Measurements from ENCODE around the gene HERC4.
"Not testable (repeated sequence)": the region's sequence is repeated elsewhere in the genome, so short reads cannot be mapped to it uniquely, and the experiment has no call there.

HERC4 gene

DNA sequence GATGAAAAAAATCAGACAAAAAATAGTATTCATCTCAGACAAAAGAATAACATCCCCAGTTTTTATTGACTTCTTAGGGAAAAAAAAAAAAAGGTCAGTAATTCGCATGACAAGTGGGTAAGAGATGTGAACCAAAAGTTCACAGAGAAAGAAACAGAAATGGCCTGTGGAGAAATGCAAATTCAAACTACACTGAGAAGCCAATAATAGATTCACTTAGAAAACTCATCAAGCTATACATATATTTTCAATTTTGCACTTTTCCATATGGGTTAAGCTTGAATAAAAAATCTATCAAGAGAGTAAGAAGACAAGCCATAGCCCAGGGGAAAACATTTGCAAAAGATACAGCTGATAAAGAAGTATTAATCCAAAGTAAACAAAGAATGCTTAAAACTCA, 28.0 kb downstream of the HERC4 start:
- no peak overlapping the region for H3K4me3 ChIP-seq (ENCODE audit: low read length)
- no peaks in the 10 kb centered on the region for H3K27me3 ChIP-seq (ENCODE audit: insufficient read depth, low read length)
- H3K36me3 ChIP-seq (ENCODE audit: insufficient read depth, low read length), result peaks cover 20% of the 10 kb centered on the region
- no peaks in the 10 kb centered on the region; the same call in 1 of the 2 replicates for H3K4me1 ChIP-seq (ENCODE audit: insufficient read depth, low read length)
- no peaks in the 10 kb centered on the region for H3K9me3 ChIP-seq (ENCODE audit: insufficient read depth, low read depth, low read length)
- no peak overlapping the region for H3K9ac ChIP-seq (ENCODE audit: low read depth, low read length)
- WGBS, result 100% methylated on average over 1 of the region's 1 CpG
- H3K27ac ChIP-seq (ENCODE audit: low read depth, low read length), result no peak overlapping the region

DNA sequence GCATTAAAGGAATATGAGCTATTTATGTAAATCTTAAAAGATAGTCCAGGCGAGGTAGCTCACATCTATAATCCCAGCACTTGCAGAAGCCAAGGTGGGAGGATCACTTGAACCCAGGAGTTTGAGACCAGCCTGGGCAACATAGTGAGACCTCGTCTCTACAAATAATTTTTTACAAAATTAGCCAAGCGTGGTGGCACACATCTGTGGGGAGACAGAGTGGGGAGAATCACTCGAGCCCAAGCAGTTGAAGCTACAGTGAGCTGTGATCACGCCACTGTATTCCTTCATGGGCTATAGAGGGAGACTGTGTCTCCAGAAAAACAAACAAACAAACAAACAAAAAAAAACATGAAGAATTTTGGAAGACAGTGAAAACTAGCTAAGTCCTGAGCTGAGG, 28.4 kb downstream of the HERC4 start:
- H3K36me3 ChIP-seq (ENCODE audit: insufficient read depth, low read length), result peaks cover 20% of the 10 kb centered on the region
- H3K9ac ChIP-seq (ENCODE audit: low read depth, low read length), result no peak overlapping the region
- 91% methylated on average over 5 of the region's 5 CpGs for WGBS

DNA sequence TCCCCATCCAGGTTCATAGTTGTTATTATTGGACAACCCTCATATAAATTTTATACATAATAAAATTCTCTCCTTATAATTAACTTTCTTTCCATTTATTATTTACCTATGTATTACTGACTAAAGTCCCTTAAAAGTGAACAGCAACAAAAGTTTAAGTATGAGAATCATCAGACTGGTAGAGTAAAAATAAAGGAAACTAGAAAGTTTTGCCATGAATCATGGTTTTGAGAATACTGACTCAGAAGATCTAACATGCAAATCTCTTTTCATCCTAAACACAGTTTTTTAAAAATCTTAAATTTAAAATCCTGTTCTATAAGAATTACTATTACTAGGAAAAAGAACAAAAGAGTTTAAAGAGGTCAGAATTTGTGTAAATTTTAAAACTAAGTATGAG, 32.1 kb downstream of the HERC4 start:
- Histone ChIP-seq H3K27me3 (ENCODE audit: insufficient read depth, low read length) (no peaks in the 10 kb centered on the region), H3K27ac (ENCODE audit: low read depth, low read length) (no peak overlapping the region), H3K4me3 (ENCODE audit: low read length) (no peak overlapping the region), H3K36me3 (ENCODE audit: insufficient read depth, low read length) (peaks cover 37% of the 10 kb centered on the region), H3K9ac (ENCODE audit: low read depth, low read length) (no peak overlapping the region), H3K9me3 (ENCODE audit: insufficient read depth, low read depth, low read length) (no peaks in the 10 kb centered on the region), H3K4me1 (ENCODE audit: insufficient read depth, low read length) (no peaks in the 10 kb centered on the region)

More for the DNA sequence above, 28.4 kb downstream of the HERC4 start:
- no peaks in the 10 kb centered on the region; the same call in 1 of the 2 replicates for H3K4me1 ChIP-seq (ENCODE audit: insufficient read depth, low read length)
- H3K27ac ChIP-seq (ENCODE audit: low read depth, low read length), result no peak overlapping the region
- no peak overlapping the region for H3K4me3 ChIP-seq (ENCODE audit: low read length)
- H3K9me3 ChIP-seq (ENCODE audit: insufficient read depth, low read depth, low read length), result no peaks in the 10 kb centered on the region
- no peaks in the 10 kb centered on the region for H3K27me3 ChIP-seq (ENCODE audit: insufficient read depth, low read length)

DNA sequence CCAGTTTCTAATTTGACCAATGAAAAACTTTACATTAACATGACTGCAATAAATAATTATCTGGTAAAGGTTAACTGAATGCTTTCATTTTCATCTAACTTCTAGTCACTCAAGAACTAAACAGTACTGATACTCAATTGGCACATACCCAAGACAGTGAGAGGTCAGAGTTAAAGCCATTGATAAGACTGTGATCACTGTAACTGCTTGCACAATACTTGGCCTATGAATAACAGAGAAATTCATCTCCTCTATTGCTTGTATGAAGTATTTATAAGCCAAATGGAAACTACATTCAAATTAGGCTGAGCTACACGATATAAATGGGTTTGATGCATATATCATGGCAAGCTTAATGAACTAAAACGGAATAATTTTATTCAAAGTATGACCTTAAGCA, 43.0 kb downstream of the HERC4 start:
- Histone ChIP-seq H3K4me3 (ENCODE audit: low read length) (no peak overlapping the region), H3K9me3 (ENCODE audit: insufficient read depth, low read depth, low read length) (no peaks in the 10 kb centered on the region), H3K36me3 (ENCODE audit: insufficient read depth, low read length) (peaks cover 71% of the 10 kb centered on the region), H3K27ac (ENCODE audit: low read depth, low read length) (no peak overlapping the region), H3K27me3 (ENCODE audit: insufficient read depth, low read length) (no peaks in the 10 kb centered on the region), H3K9ac (ENCODE audit: low read depth, low read length) (no peak overlapping the region), H3K4me1 (ENCODE audit: insufficient read depth, low read length) (no peaks in the 10 kb centered on the region)
- WGBS, result 100% methylated on average over 1 of the region's 2 CpGs

DNA sequence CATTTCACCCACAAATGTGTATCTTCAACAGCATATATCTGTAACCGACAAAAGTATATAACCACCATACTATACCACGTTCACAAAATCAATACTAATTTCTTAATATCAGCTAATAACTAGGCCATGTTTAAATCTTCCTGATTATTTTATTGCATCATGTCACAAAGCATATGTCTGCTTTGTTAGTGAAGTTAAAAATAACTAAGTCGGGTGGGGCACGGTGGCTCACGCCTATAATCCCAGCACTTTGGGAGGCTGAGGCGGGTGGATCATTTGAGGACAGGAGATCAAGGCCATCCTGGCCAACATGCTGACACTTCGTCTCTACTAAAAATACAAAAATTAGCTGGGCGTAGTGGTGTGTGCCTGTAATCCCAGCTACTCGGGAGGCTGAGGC, 47.7 kb downstream of the HERC4 start:
- H3K4me1 ChIP-seq (ENCODE audit: insufficient read depth, low read length), result no peaks in the 10 kb centered on the region
- H3K4me3 ChIP-seq (ENCODE audit: low read length), result no peak overlapping the region
- peaks cover 80% of the 10 kb centered on the region for H3K36me3 ChIP-seq (ENCODE audit: insufficient read depth, low read length)
- no peak overlapping the region for H3K27ac ChIP-seq (ENCODE audit: low read depth, low read length)
- no peaks in the 10 kb centered on the region for H3K9me3 ChIP-seq (ENCODE audit: insufficient read depth, low read depth, low read length)
- no peaks in the 10 kb centered on the region for H3K27me3 ChIP-seq (ENCODE audit: insufficient read depth, low read length)
- 96% methylated on average over 9 of the region's 9 CpGs for WGBS
- H3K9ac ChIP-seq (ENCODE audit: low read depth, low read length), result no peak overlapping the region

DNA sequence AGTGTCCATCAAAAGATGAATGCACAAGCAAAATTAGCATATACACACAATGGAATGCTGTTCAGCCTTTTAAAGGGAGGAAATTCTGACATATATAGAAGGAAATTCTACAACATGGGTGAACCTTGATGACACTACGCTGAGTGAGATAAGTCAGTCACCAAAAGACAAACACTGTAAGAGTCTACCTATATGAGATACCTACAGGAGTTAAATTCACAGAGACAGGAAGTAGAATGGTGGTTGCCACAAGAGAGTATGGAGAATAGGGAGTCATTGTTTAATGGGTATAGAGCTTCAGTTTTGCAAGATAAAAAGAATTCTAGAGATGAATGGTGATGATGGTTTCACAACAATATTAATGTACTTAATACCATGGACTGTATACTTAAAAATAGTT, 51.8 kb downstream of the HERC4 start:
- Histone ChIP-seq H3K9me3 (ENCODE audit: insufficient read depth, low read depth, low read length) (no peaks in the 10 kb centered on the region), H3K9ac (ENCODE audit: low read depth, low read length) (no peak overlapping the region), H3K27me3 (ENCODE audit: insufficient read depth, low read length) (no peaks in the 10 kb centered on the region), H3K4me3 (ENCODE audit: low read length) (no peak overlapping the region), H3K4me1 (ENCODE audit: insufficient read depth, low read length) (no peaks in the 10 kb centered on the region), H3K27ac (ENCODE audit: low read depth, low read length) (no peak overlapping the region), H3K36me3 (ENCODE audit: insufficient read depth, low read length) (peaks cover 71% of the 10 kb centered on the region)
- 100% methylated on average over 1 of the region's 1 CpG for WGBS

DNA sequence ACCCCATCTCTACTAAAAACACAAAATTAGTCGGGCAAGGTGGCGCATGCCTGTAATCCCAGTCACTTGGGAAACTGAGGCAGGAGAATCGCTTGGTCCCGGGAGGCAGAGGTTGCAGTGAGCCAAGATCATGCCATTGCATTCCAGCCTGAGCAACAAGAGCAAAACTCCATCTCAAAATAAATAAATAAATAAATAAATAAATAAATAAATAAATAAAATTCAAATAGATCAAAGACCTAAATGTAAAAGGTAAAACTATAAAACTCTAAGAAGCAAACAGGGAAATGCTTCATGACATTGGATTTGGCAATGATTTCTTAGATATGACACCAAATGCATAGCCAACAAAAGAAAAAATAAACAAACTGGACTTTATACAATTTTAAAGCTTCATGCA, 52.8 kb downstream of the HERC4 start:
- not testable (repeated sequence) for H3K9me3 ChIP-seq (ENCODE audit: insufficient read depth, low read depth, low read length); H3K9ac ChIP-seq (ENCODE audit: low read depth, low read length); H3K4me3 ChIP-seq (ENCODE audit: low read length); H3K4me1 ChIP-seq (ENCODE audit: insufficient read depth, low read length); H3K27ac ChIP-seq (ENCODE audit: low read depth, low read length); H3K27me3 ChIP-seq (ENCODE audit: insufficient read depth, low read length)
- 98% methylated on average over 4 of the region's 4 CpGs for WGBS
- peaks cover 63% of the 10 kb centered on the region for H3K36me3 ChIP-seq (ENCODE audit: insufficient read depth, low read length)

DNA sequence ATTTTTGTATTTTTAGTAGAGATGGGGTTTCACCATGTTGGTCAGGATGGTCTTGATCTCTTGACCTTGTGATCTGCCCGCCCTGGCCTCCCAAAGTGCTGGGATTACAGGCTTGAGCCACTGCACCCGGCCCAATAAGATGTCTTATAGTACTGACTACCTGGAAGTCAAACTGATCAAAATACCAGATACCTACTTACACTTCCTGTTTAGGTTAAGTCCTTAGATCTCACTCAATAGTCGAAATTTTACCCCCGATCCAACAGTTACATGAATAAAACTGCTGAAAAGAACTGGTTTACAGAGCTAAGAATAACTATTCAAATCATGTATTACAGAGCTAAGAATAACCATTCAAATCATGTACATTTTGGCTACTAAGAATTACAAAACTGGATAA, 58.6 kb downstream of the HERC4 start:
- H3K9me3 ChIP-seq (ENCODE audit: insufficient read depth, low read depth, low read length); H3K27ac ChIP-seq (ENCODE audit: low read depth, low read length); H3K9ac ChIP-seq (ENCODE audit: low read depth, low read length); H3K27me3 ChIP-seq (ENCODE audit: insufficient read depth, low read length); H3K4me1 ChIP-seq (ENCODE audit: insufficient read depth, low read length); H3K4me3 ChIP-seq (ENCODE audit: low read length): not testable (repeated sequence)
- peaks cover 46% of the 10 kb centered on the region for H3K36me3 ChIP-seq (ENCODE audit: insufficient read depth, low read length)
- WGBS, result 96% methylated on average over 4 of the region's 4 CpGs

DNA sequence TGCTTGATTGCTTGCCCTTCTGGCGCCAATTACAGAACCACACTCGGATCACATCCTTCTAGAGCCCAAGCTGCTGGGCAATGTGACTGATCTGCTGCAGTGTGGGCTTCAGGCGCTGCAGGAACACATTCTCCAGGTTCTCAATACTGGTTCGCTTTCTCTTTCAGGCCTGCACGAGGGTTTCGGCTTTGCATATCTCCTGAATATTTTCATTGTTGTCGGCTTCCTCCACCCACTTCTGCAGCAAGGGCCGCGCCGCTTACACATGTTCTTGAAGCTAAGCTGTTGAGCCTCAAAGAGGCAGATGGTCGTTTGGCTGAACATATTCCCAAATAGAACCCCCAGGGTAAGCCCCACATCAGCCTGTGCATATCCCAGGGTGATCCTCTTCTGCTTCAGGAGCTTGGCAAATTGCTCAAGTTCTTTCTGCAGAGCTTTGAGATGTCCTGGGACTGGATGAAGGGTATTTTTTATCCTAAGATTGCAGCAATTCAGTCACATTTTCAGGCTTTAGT, 64.6 kb downstream of the HERC4 start:
- Histone ChIP-seq H3K9me3 (ENCODE audit: insufficient read depth, low read depth, low read length) (no peaks in the 10 kb centered on the region), H3K4me3 (ENCODE audit: low read length) (no peak overlapping the region), H3K36me3 (ENCODE audit: insufficient read depth, low read length) (peaks cover 46% of the 10 kb centered on the region), H3K4me1 (ENCODE audit: insufficient read depth, low read length) (no peaks in the 10 kb centered on the region), H3K27ac (ENCODE audit: low read depth, low read length) (no peak overlapping the region), H3K9ac (ENCODE audit: low read depth, low read length) (no peak overlapping the region), H3K27me3 (ENCODE audit: insufficient read depth, low read length) (no peaks in the 10 kb centered on the region)
- 95% methylated on average over 11 of the region's 11 CpGs for WGBS

DNA sequence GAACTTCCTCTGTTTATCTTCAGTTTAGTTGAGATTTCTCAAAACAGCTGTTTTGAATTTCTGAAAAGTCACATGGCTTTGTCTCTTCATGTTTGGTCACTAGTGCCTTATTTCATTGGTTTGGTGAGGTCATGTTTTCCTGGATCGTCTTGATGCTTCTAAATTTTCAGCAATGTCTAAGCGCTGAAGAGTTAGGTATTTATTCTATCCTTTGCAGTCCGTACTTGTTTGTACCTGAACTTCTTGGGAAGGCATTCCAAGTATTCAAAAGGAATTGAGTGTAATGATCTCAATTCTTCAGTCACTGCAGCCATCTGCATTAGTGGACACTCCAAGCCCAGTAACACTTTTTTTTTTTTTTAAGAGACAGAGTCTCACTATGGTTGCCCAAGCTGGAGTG, 67.7 kb downstream of the HERC4 start:
- Histone ChIP-seq H3K27me3 (ENCODE audit: insufficient read depth, low read length) (no peaks in the 10 kb centered on the region), H3K9ac (ENCODE audit: low read depth, low read length) (no peak overlapping the region), H3K36me3 (ENCODE audit: insufficient read depth, low read length) (peaks cover 44% of the 10 kb centered on the region), H3K4me1 (ENCODE audit: insufficient read depth, low read length) (no peaks in the 10 kb centered on the region), H3K4me3 (ENCODE audit: low read length) (no peak overlapping the region), H3K9me3 (ENCODE audit: insufficient read depth, low read depth, low read length) (no peaks in the 10 kb centered on the region), H3K27ac (ENCODE audit: low read depth, low read length) (no peak overlapping the region)
- WGBS, result 94% methylated on average over 3 of the region's 3 CpGs

DNA sequence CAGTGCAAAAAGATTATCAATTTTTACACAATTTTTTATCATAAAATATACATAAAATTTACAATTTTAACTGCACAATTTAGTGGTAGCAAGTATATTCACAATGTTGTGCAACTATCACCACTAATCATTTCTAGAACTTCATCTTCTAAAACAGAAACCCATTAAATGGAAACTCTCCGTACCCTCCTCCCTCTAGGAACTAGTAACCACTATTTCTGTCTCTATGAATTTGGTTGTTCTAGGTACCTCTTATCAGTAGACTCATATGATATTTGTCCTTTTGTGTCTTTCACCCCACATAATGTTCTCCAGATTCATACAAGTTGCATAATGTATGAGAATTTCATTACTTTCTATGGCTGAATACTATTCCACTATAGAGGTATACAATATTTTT, 73.5 kb downstream of the HERC4 start:
- peaks cover 34% of the 10 kb centered on the region for H3K36me3 ChIP-seq (ENCODE audit: insufficient read depth, low read length)
- H3K27ac ChIP-seq (ENCODE audit: low read depth, low read length), result no peak overlapping the region
- 100% methylated on average over 1 of the region's 1 CpG for WGBS
- H3K27me3 ChIP-seq (ENCODE audit: insufficient read depth, low read length), result no peaks in the 10 kb centered on the region
- H3K9ac ChIP-seq (ENCODE audit: low read depth, low read length), result no peak overlapping the region
- H3K9me3 ChIP-seq (ENCODE audit: insufficient read depth, low read depth, low read length), result no peaks in the 10 kb centered on the region
- no peak overlapping the region for H3K4me3 ChIP-seq (ENCODE audit: low read length)
- H3K4me1 ChIP-seq (ENCODE audit: insufficient read depth, low read length), result no peaks in the 10 kb centered on the region

DNA sequence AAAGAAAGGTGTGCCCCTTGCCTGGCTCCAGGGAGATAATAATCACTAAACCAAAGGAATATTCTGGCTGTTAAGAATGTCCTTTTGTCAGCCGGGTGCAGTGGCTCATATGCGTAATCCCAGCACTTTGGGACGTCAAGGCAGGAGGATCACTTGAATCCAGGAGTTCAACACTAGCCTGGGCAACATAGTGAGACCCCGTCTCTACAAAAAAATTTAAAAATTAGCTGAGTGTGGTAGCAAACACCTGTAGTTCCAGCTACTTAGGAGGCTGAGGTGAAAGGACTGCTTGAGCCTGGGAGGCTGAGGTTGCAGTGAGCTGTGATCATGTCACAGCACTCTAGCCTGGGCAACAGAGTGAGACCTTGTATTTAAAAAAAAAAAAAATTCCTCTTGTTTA, 74.1 kb downstream of the HERC4 start:
- Histone ChIP-seq H3K4me1 (ENCODE audit: insufficient read depth, low read length) (no peaks in the 10 kb centered on the region), H3K27me3 (ENCODE audit: insufficient read depth, low read length) (no peaks in the 10 kb centered on the region), H3K36me3 (ENCODE audit: insufficient read depth, low read length) (peaks cover 39% of the 10 kb centered on the region), H3K27ac (ENCODE audit: low read depth, low read length) (no peak overlapping the region), H3K9me3 (ENCODE audit: insufficient read depth, low read depth, low read length) (no peaks in the 10 kb centered on the region), H3K9ac (ENCODE audit: low read depth, low read length) (no peak overlapping the region), H3K4me3 (ENCODE audit: low read length) (no peak overlapping the region)
- 95% methylated on average over 4 of the region's 4 CpGs for WGBS

All from HUES64 (cell line).